SK-N-MC (cell line): Measurements from ENCODE around the gene SRR.

Experiments used
- EZH2 ChIP-seq: fragments of 200-600 bp; sonication (generic); IDR thresholded peaks from one replicate; pipeline ENCODE4 v1.6.1; 2017; ENCODE audit warnings: antibody characterized with exemption
- FOXP2 ChIP-seq: optimal IDR thresholded peaks from 2 replicates; pipeline ENCODE3; 2011; ENCODE audit warnings: mild to moderate bottlenecking, moderate library complexity; ENCODE audit not compliant: insufficient read depth; ENCODE audit errors: extremely low read length, control extremely low read depth
- POLR2AphosphoS5 ChIP-seq: IDR thresholded peaks from 2 replicates; pipeline ENCODE4 v1.6.1; 2012; ENCODE audit warnings: mild to moderate bottlenecking, low read depth, low read length, borderline replicate concordance

DNA sequence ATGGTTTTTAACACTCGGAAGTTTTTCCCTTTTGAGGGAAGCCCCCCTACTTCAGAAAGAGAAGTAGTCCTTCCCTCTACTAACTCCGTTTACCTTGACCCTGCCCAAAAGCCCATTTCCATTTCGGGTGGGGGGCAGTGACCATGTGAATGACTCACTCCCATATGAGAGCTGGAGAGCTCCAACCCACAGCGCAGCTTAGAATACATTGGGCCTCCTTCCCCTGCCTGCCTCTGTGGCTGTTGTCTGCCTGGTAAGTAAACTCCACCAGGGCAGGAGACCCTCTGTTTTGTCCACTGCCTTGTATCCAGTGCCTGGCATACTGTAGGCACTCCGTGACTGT, 34.5 kb downstream of the SRR start:
- TF ChIP-seq EZH2 (no peak), POLR2AphosphoS5 (no peak), FOXP2 (no peak)
